Measurements from ENCODE around the gene CDKN1C.
"Not testable (repeated sequence)": the region's sequence is repeated elsewhere in the genome, so short reads cannot be mapped to it uniquely, and the experiment has no call there.

Gene CDKN1C

DNA sequence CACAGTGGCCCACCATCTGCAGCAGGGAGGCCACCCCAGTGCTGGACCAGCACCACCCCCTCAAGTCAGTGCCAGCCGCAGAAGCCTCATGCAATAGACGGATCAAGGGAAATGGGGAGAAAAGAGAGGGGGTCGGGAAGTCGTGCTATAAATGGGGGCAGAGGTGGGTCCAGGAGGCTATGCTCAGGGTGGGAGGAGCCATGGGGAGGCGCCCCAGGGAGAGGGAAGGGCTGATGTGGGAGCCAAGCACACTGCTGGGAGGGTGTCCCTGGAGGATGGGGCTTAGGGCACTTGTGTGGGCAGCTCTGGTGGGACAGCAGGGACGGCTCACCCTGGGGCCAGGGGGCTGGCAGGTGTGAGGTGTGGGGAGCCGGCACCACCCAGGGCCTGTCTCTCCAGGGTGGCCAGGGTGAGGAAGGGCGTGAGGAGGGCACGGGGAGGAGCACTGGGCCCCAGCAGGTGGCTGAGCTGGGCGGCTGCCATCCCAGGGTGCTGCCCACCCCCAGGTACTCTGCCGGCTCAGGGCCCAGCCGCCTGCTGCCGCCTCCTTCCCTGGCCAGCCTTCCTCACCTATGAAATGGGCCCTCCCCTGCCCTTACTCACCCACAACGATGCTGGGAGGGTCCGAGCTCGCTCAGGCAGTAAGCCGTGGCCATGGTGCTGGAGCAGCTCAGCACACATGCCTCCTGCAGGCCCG is 25.7 kb upstream of the CDKN1C start:
- ChIA-PET POLR2A (interaction anchor here (1.7 kb wide), 1 partner anchor 18 kb away, joined by 6 read pairs; the partner anchor contains the start of gene PHLDA2), CTCF (interaction anchor here (0.6 kb wide), 1 partner anchor 8 kb away, joined by 3 read pairs; no protein-coding TSS in a partner anchor)
- no peak for DNase-seq (ENCODE audit: extremely low spot score)
- TF ChIP-seq ELF4 (IDR thresholded peaks at IDR 0.05) (no peak), LEF1 (IDR thresholded peaks at IDR 0.05; ENCODE audit: borderline replicate concordance) (no peak), BHLHE40 (IDR thresholded peaks at IDR 0.05; ENCODE audit: borderline replicate concordance) (no peak)
- TF ChIP-seq, protein P1, sequence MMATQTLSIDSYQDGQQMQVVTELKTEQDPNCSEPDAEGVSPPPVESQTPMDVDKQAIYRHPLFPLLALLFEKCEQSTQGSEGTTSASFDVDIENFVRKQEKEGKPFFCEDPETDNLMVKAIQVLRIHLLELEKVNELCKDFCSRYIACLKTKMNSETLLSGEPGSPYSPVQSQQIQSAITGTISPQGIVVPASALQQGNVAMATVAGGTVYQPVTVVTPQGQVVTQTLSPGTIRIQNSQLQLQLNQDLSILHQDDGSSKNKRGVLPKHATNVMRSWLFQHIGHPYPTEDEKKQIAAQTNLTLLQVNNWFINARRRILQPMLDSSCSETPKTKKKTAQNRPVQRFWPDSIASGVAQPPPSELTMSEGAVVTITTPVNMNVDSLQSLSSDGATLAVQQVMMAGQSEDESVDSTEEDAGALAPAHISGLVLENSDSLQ (IDR thresholded peaks at IDR 0.05), result no peak

DNA sequence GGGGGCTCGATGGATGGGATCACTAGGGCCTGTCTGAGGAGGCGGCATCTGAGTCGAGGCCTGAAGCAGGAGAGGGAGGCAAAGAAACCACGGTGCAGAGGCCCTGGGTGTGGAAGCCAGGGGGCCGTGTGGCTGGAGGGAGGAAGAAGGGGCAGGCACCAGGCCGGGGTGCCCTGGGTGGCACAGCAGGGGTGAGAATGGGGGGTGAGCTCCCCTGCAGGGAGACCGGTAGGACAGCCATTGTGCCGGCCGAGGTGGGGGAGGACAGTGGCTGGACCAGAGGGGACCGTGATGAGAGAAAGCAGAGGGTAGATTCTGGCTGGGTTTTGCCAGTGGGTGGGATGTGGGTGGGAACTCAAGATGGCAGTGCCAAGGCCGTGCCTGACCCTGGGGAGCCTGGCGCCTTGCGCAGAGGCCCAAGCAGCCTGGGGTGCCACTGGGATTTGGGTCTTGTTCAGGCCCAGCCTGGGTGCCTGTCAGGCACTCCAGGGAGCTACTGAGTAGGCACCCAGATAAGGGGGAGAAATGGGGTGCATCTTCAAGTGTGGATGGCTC is 24.9 kb upstream of the CDKN1C start:
- POLR2A ChIA-PET, result interaction anchor here (1.7 kb wide), 1 partner anchor 19 kb away, joined by 6 read pairs; the partner anchor contains the start of gene PHLDA2
- no peak for DNase-seq (ENCODE audit: extremely low spot score)
- TF ChIP-seq FOXK2 (IDR thresholded peaks at IDR 0.05), result no peak
- no peak for TF ChIP-seq FOXA1 (IDR thresholded peaks at IDR 0.05)
- no peak for TF ChIP-seq FOXM1 (IDR thresholded peaks at IDR 0.05; ENCODE audit: borderline replicate concordance)
- no peak for TF ChIP-seq ELF4 (IDR thresholded peaks at IDR 0.05)
- no peak for TF ChIP-seq HDGF (IDR thresholded peaks at IDR 0.05; ENCODE audit: borderline replicate concordance)
- TF ChIP-seq TARDBP (IDR thresholded peaks at IDR 0.05), result no peak
- no peak for TF ChIP-seq LEF1 (IDR thresholded peaks at IDR 0.05; ENCODE audit: borderline replicate concordance)
- CTCF ChIA-PET, result no interaction called here

DNA sequence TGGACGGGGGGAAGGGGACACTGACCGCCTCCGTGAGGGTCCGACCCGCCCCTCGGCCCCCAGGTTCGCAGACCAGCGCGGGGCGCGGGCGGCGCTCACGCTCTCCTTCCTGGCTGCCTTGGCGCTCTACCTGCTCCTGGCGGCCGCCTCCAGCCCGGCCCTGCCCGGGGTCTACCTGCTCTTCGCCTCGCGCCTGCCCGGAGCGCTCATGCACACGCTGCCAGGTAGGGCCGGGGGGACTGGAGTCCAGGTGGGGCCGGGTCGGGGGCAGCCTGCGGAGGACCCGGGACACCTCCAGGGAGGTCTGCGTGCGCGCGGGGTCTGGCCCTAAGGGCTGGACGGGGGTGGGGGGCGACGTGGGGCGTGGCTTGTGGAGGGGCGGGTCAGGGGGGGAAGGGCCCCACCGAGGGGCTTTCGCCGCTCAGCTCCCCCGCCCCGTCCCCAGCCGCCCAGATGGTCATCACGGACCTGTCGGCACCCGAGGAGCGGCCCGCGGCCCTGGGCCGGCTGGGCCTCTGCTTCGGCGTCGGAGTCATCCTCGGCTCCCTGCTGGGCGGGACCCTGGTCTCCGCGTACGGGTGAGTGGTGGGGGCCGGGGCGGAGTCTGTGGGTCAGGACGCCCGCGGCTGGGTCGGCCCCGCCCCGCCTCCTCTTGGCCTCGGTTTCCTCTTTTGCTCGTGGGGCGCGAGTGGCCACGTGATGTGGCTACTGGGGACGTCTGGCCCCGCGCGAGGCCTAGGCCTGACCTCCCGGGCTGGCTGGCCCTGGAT is 23.7 kb upstream of the CDKN1C start:
- ChIA-PET CTCF (no interaction called here), POLR2A (no interaction called here)
- TF ChIP-seq SP1 (IDR thresholded peaks at IDR 0.05) (no peak), ELF4 (IDR thresholded peaks at IDR 0.05) (no peak), L3MBTL2 (conservative IDR thresholded peaks at IDR 0.05) (no peak), NFRKB (IDR thresholded peaks at IDR 0.05) (no peak), HDGF (IDR thresholded peaks at IDR 0.05; ENCODE audit: borderline replicate concordance) (no peak), SUZ12 (IDR thresholded peaks at IDR 0.05) (no peak), CTBP1 (IDR thresholded peaks at IDR 0.05; ENCODE audit: borderline replicate concordance) (no peak), TARDBP (IDR thresholded peaks at IDR 0.05) (no peak), LEF1 (IDR thresholded peaks at IDR 0.05; ENCODE audit: borderline replicate concordance) (no peak), FOXK2 (IDR thresholded peaks at IDR 0.05) (no peak), FOXA1 (IDR thresholded peaks at IDR 0.05) (no peak), BHLHE40 (IDR thresholded peaks at IDR 0.05; ENCODE audit: borderline replicate concordance) (no peak), ARNT (IDR thresholded peaks at IDR 0.05) (no peak), ZNF384 (IDR thresholded peaks at IDR 0.05) (no peak), FOXM1 (IDR thresholded peaks at IDR 0.05; ENCODE audit: borderline replicate concordance) (no peak)
- TF ChIP-seq, protein P1 (IDR thresholded peaks at IDR 0.05), result no peak
- no peak for DNase-seq (ENCODE audit: extremely low spot score)

DNA sequence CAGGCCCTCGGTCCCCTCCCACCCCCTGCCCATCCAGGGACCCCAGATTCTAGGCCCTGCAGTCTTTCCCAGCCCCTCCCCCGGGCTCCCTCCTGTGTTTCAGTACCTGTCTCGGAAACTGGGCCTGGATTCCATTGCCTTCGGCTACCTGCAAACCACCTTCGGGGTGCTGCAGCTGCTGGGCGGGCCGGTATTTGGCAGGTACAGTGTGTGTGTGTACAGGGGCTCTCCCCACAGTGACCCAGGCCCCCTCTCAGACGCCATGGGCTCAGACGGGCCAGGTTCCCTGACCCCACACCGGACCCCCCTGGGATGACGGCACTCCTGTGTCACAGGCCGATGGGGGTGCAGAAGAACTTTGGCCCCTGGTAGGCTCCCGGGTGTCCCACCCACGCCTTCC is 22.6 kb upstream of the CDKN1C start:
- no peak for DNase-seq (ENCODE audit: extremely low spot score)
- TF ChIP-seq L3MBTL2 (conservative IDR thresholded peaks at IDR 0.05) (no peak), ARNT (IDR thresholded peaks at IDR 0.05) (no peak), ELF4 (IDR thresholded peaks at IDR 0.05) (no peak), FOXA1 (IDR thresholded peaks at IDR 0.05) (no peak), BHLHE40 (IDR thresholded peaks at IDR 0.05; ENCODE audit: borderline replicate concordance) (no peak), LEF1 (IDR thresholded peaks at IDR 0.05; ENCODE audit: borderline replicate concordance) (no peak)
- ChIA-PET CTCF (no interaction called here), POLR2A (no interaction called here)

DNA sequence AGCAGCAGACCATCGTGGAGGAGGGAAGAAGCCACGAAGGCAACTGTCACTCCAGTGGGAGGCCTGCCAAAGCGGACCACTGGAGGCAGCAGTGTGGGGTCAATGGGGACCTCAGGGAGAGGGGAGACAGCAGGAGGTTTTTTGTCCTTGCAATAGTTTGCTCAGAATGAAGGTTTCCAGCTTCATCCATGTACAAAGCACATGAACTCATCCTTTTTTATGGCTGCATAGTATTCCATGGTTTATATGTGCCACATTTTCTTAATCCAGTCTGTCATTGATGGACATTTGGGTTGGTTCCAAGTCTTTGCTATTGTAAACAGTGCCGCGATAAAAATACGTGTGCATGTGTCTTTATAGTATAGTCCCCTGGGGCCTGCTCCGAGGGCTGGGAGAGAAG is 19.7 kb upstream of the CDKN1C start:
- POLR2A ChIA-PET; DNase-seq (ENCODE audit: extremely low spot score); CTCF ChIA-PET: not testable (repeated sequence)

DNA sequence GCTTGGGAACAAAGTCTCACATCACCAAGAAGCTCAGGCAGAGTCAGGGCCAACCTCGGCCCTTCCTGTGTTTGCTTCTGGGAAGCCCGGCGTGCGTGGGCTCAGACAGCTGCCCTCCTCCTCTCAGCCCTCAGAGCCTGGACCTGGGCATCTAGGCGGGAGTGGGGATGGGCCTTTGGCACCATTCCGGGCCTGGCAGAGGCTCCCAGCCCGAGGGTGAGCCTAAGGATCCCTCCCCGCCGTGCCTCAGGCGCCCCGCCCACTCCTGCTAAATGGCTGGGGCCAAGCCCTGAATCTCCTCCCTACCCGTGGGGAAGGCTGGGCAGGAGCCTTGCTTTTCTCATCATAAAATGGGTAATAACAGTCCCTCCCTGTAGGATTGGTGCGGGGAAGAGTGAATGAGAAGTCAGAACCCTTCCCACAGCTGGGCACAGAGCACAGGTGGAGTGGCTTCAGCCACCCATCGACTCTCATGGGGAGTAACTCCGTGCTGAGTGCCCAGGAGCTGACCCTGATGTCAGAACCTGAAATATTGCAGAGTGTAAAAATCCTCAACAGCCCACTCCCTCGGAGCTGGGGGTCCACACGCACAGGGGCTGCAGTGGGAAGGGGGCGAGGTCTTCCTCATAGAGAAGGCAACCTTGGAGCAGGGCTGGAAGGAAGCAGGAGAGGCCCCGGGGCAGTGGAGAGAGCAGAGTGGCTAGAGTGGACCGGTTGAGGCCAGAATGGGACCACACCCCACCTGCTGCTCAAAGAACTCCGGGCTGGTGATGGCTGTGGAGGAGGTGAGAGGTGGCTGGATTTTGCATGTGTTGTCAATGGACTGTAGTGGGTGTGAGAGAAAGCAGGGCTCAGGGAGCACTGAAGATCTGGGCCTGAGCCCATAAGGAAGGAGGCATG is 18.8 kb upstream of the CDKN1C start:
- ChIA-PET POLR2A (no interaction called here), CTCF (no interaction called here)
- no peak for TF ChIP-seq BHLHE40 (IDR thresholded peaks at IDR 0.05; ENCODE audit: borderline replicate concordance)
- DNase-seq (ENCODE audit: extremely low spot score), result no peak

DNA sequence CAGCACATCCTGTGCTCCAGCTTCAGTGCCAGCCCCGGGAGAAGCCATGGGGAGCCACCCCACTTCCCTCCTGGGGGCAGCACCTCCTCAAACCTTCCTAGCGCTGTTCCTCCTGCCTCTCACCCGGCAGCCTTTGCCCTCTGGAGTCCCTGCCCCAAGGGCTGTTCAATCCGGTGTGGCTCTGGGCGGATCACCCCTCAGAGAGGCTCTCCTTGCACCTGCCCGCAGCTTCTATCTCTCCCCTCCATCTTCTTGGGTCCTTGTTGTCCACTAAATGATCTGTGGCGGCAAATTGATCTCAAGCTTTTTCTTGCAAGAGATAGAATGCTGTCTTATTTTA is 18.1 kb upstream of the CDKN1C start:
- CTCF ChIA-PET, result interaction anchor here (0.6 to 1.1 kb wide), 3 partner anchors 26 to 185 kb away, joined by 3 to 5 read pairs (median 4); partner anchors contain the start of gene PHLDA2
- no peak for DNase-seq (ENCODE audit: extremely low spot score)
- TF ChIP-seq NFRKB (IDR thresholded peaks at IDR 0.05) (no peak), FOXA1 (IDR thresholded peaks at IDR 0.05) (no peak), BHLHE40 (IDR thresholded peaks at IDR 0.05; ENCODE audit: borderline replicate concordance) (no peak), SP1 (IDR thresholded peaks at IDR 0.05) (no peak), FOXK2 (IDR thresholded peaks at IDR 0.05) (no peak), FOXM1 (IDR thresholded peaks at IDR 0.05; ENCODE audit: borderline replicate concordance) (no peak), L3MBTL2 (conservative IDR thresholded peaks at IDR 0.05) (no peak), HDGF (IDR thresholded peaks at IDR 0.05; ENCODE audit: borderline replicate concordance) (no peak), LEF1 (IDR thresholded peaks at IDR 0.05; ENCODE audit: borderline replicate concordance) (no peak), ZNF384 (IDR thresholded peaks at IDR 0.05) (no peak), ELF4 (IDR thresholded peaks at IDR 0.05) (no peak), ARNT (IDR thresholded peaks at IDR 0.05) (no peak)
- TF ChIP-seq, protein P1 (IDR thresholded peaks at IDR 0.05), result no peak
- POLR2A ChIA-PET, result interaction anchor here (2.0 to 2.1 kb wide), 2 partner anchors 11 to 26 kb away, joined by 9 to 12 read pairs; partner anchors contain the start of gene PHLDA2

Data from HEK293T (cell line).